Measurements from ENCODE around the gene TTLL5. TPM values are rescaled to one million over a fixed set of nuclear protein-coding genes. Genes with fewer than 3 reads are reported as not detected.
A peak's percentile ranks its signal among the peaks of the same experiment; 100 is the strongest.

The TTLL5 gene
- total RNA-seq, 1 donor from 2014 or later, result 17.3 TPM

GRCh38 chr14:75985618-75986438 lies 324.8 kb downstream of the TTLL5 start, which contains the start of gene IFT43:
Gene IFT43 (plus strand): TSS chr14:75985763. CDS start chr14:75985787, 24 bp downstream.
- peak; percentile 96 for DNase-seq (ENCODE audit: low spot score)

GRCh38 chr14:75986439-75986765 lies 325.4 kb downstream of the TTLL5 start:
- DNase-seq (ENCODE audit: low spot score), result no peak

GRCh38 chr14:75987201-75987970 lies 326.3 kb downstream of the TTLL5 start:
- DNase-seq (ENCODE audit: low spot score), result no peak

GRCh38 chr14:75989134-75989533 lies 328.1 kb downstream of the TTLL5 start:
- DNase-seq (ENCODE audit: low spot score), result no peak

- no peak for DNase-seq (ENCODE audit: low spot score)
These were observed 329.3 kb downstream of the TTLL5 start for GRCh38 chr14:75990297-75990696.

GRCh38 chr14:75991753-75992152 lies 330.7 kb downstream of the TTLL5 start:
- DNase-seq (ENCODE audit: low spot score), result no peak

GRCh38 chr14:75993567-75994041 lies 332.6 kb downstream of the TTLL5 start:
- no peak for DNase-seq (ENCODE audit: low spot score)

GRCh38 chr14:75995372-75996041 lies 334.5 kb downstream of the TTLL5 start:
- DNase-seq (ENCODE audit: low spot score), result no peak

- no peak for DNase-seq (ENCODE audit: low spot score)
These were observed 335.4 kb downstream of the TTLL5 start for GRCh38 chr14:75996488-75996887.

- no peak for DNase-seq (ENCODE audit: low spot score)
These were observed 338.6 kb downstream of the TTLL5 start for GRCh38 chr14:75999511-76000190.

GRCh38 chr14:76002383-76002782 lies 341.3 kb downstream of the TTLL5 start:
- DNase-seq (ENCODE audit: low spot score), result no peak

Other genes starting within 250 kb of the TTLL5 start
- 113 TPM for gene JDP2, start 233.2 kb upstream of the TTLL5 start, total RNA-seq
- 8.1 TPM for gene BATF, start 138.8 kb upstream of the TTLL5 start, total RNA-seq
- 9.5 TPM for gene FLVCR2, start 82.6 kb upstream of the TTLL5 start, total RNA-seq
- gene ERG28, start 370 bp upstream of the TTLL5 start, total RNA-seq, result 6.2 TPM